Adipocyte (in vitro differentiated cells): ENCODE data around the gene ATP6V1C2.
A peak's percentile ranks its signal among the peaks of the same experiment; 100 is the strongest.

Experiments used
- DNase-seq: peaks from one replicate; pipeline ENCODE4 v3.0.0-alpha.2; 2015; ENCODE audit warnings: low read depth
- H3K27me3 ChIP-seq: replicated peaks from 2 replicates; pipeline ENCODE4 v1.7.0; 2013; ENCODE audit warnings: mild to moderate bottlenecking, low read length, moderate library complexity; ENCODE audit not compliant: control insufficient read depth, insufficient read depth
- H3K36me3 ChIP-seq: 2 replicates; pipeline ENCODE4 v1.7.0; 2013; ENCODE audit warnings: low read length, mild to moderate bottlenecking, moderate library complexity; ENCODE audit not compliant: control insufficient read depth, insufficient read depth, severe bottlenecking
- H3K4me1 ChIP-seq: 2 replicates; pipeline ENCODE4 v1.7.0; 2013; ENCODE audit warnings: mild to moderate bottlenecking, low read length, moderate library complexity; ENCODE audit not compliant: control insufficient read depth, insufficient read depth
- H3K4me3 ChIP-seq: 2 replicates; pipeline ENCODE4 v1.7.0; 2013; ENCODE audit warnings: mild to moderate bottlenecking, low read length, moderate library complexity
- H3K9ac ChIP-seq: 2 replicates; pipeline ENCODE4 v1.7.0; 2013; ENCODE audit warnings: mild to moderate bottlenecking, low read length, moderate library complexity
- H3K9me3 ChIP-seq: 2 replicates; pipeline ENCODE4 v1.7.0; 2013; ENCODE audit warnings: mild to moderate bottlenecking, low read length, moderate library complexity; ENCODE audit not compliant: control insufficient read depth

The ATP6V1C2 gene

GRCh38 chr2:10706033-10706432 is 15.4 kb upstream of the ATP6V1C2 start:
- Histone ChIP-seq H3K4me1 (no peaks in the 10 kb centered on the region), H3K4me3 (no peak overlapping the region), H3K27me3 (peaks cover 27% of the 10 kb centered on the region), H3K9me3 (peaks cover 6% of the 10 kb centered on the region), H3K36me3 (no peaks in the 10 kb centered on the region), H3K9ac (no peak overlapping the region)
- no peak for DNase-seq

- peaks cover 6% of the 10 kb centered on the region for H3K9me3 ChIP-seq
- no peak overlapping the region for H3K9ac ChIP-seq
- peaks cover 33% of the 10 kb centered on the region for H3K27me3 ChIP-seq
- no peaks in the 10 kb centered on the region for H3K36me3 ChIP-seq
- no peak overlapping the region for H3K4me3 ChIP-seq
- no peaks in the 10 kb centered on the region for H3K4me1 ChIP-seq
- DNase-seq = no peak
Measured at GRCh38 chr2:10707831-10708230, 13.6 kb upstream of the ATP6V1C2 start.

- Histone ChIP-seq H3K4me3 (no peak overlapping the region), H3K4me1 (no peaks in the 10 kb centered on the region), H3K36me3 (no peaks in the 10 kb centered on the region), H3K9ac (no peak overlapping the region), H3K9me3 (peaks cover 2% of the 10 kb centered on the region), H3K27me3 (peaks cover 37% of the 10 kb centered on the region)
- no peak for DNase-seq
Measured at GRCh38 chr2:10709290-10709939, 12.0 kb upstream of the ATP6V1C2 start.

- no peak for DNase-seq
- Histone ChIP-seq H3K4me3 (no peak overlapping the region), H3K27me3 (peaks cover 33% of the 10 kb centered on the region), H3K4me1 (peaks cover 3% of the 10 kb centered on the region), H3K9ac (no peak overlapping the region), H3K9me3 (no peaks in the 10 kb centered on the region), H3K36me3 (no peaks in the 10 kb centered on the region)
Measured at GRCh38 chr2:10712185-10712809, 9.1 kb upstream of the ATP6V1C2 start.

GRCh38 chr2:10716581-10716980 is 4.8 kb upstream of the ATP6V1C2 start:
- no peak overlapping the region for H3K4me3 ChIP-seq
- H3K27me3 ChIP-seq = peaks cover 26% of the 10 kb centered on the region
- H3K9me3 ChIP-seq = no peaks in the 10 kb centered on the region
- no peak for DNase-seq
- peaks cover 12% of the 10 kb centered on the region for H3K4me1 ChIP-seq
- H3K36me3 ChIP-seq = no peaks in the 10 kb centered on the region
- no peak overlapping the region for H3K9ac ChIP-seq

GRCh38 chr2:10717628-10718027 is 3.8 kb upstream of the ATP6V1C2 start:
- Histone ChIP-seq H3K9ac (no peak overlapping the region), H3K4me1 (peaks cover 15% of the 10 kb centered on the region), H3K9me3 (no peaks in the 10 kb centered on the region), H3K36me3 (no peaks in the 10 kb centered on the region), H3K27me3 (peaks cover 29% of the 10 kb centered on the region), H3K4me3 (no peak overlapping the region)
- peak; percentile 79 for DNase-seq

GRCh38 chr2:10720306-10720705 is 1.1 kb upstream of the ATP6V1C2 start:
- no peaks in the 10 kb centered on the region for H3K36me3 ChIP-seq
- peaks cover 15% of the 10 kb centered on the region for H3K4me1 ChIP-seq
- no peaks in the 10 kb centered on the region for H3K9me3 ChIP-seq
- H3K27me3 ChIP-seq = peaks cover 41% of the 10 kb centered on the region
- DNase-seq = no peak
- H3K9ac ChIP-seq = no peak overlapping the region
- no peak overlapping the region for H3K4me3 ChIP-seq

- H3K9me3 ChIP-seq = no peaks in the 10 kb centered on the region
- H3K27me3 ChIP-seq = peaks cover 47% of the 10 kb centered on the region
- no peaks in the 10 kb centered on the region for H3K36me3 ChIP-seq
- no peak overlapping the region for H3K4me3 ChIP-seq
- no peak for DNase-seq
- peaks cover 15% of the 10 kb centered on the region for H3K4me1 ChIP-seq
- H3K9ac ChIP-seq = no peak overlapping the region
Measured at GRCh38 chr2:10720947-10721395, 459 bp upstream of the ATP6V1C2 start.

GRCh38 chr2:10722252-10722825 is 909 bp downstream of the ATP6V1C2 start:
- no peak overlapping the region for H3K4me3 ChIP-seq
- H3K9me3 ChIP-seq = no peaks in the 10 kb centered on the region
- no peaks in the 10 kb centered on the region for H3K36me3 ChIP-seq
- peaks cover 54% of the 10 kb centered on the region for H3K27me3 ChIP-seq
- H3K4me1 ChIP-seq = peaks cover 12% of the 10 kb centered on the region
- DNase-seq = no peak
- no peak overlapping the region for H3K9ac ChIP-seq

GRCh38 chr2:10732924-10733565 is 11.6 kb downstream of the ATP6V1C2 start:
- Histone ChIP-seq H3K4me3 (no peak overlapping the region), H3K27me3 (peaks cover 10% of the 10 kb centered on the region), H3K4me1 (no peaks in the 10 kb centered on the region), H3K9ac (no peak overlapping the region), H3K9me3 (no peaks in the 10 kb centered on the region), H3K36me3 (no peaks in the 10 kb centered on the region)
- no peak for DNase-seq

- no peaks in the 10 kb centered on the region for H3K4me1 ChIP-seq
- H3K9me3 ChIP-seq = no peaks in the 10 kb centered on the region
- H3K27me3 ChIP-seq = peaks cover 10% of the 10 kb centered on the region
- H3K4me3 ChIP-seq = no peak overlapping the region
- H3K36me3 ChIP-seq = no peaks in the 10 kb centered on the region
- no peak overlapping the region for H3K9ac ChIP-seq
- DNase-seq = no peak
Measured at GRCh38 chr2:10733566-10733925, 12.1 kb downstream of the ATP6V1C2 start.
